IgD-negative memory B cell (primary cell): ENCODE measurements around the gene EFCAB5. TPM values are rescaled to one million over a fixed set of nuclear protein-coding genes. Genes with fewer than 3 reads are reported as not detected.
A peak's percentile ranks its signal among the peaks of the same experiment; 100 is the strongest.
"Not testable (repeated sequence)": the region's sequence is repeated elsewhere in the genome, so short reads cannot be mapped to it uniquely, and the experiment has no call there.

Source experiments
- H3K27ac Mint-ChIP-seq, 3 donors: one replicate each; pipeline ENCODE4 v1.8.0; 2020 to 2022; ENCODE audit warnings: mild to moderate bottlenecking in 3 of 3, mixed read lengths in 3 of 3, moderate library complexity in 1 of 3
- H3K27me3 Mint-ChIP-seq: one replicate; pipeline ENCODE4 v1.8.0; 2021; ENCODE audit warnings: mixed read lengths
- H3K36me3 Mint-ChIP-seq: one replicate; pipeline ENCODE4 v1.8.0; 2020; ENCODE audit warnings: mild to moderate bottlenecking, mixed read lengths
- H3K4me1 Mint-ChIP-seq, 3 donors: one replicate each; pipeline ENCODE4 v1.8.0; 2020 to 2022; ENCODE audit warnings: mixed read lengths in 3 of 3, mild to moderate bottlenecking in 1 of 3
- H3K4me3 Mint-ChIP-seq, 4 donors: one replicate each; pipeline ENCODE4 v1.8.0; 2020 to 2022; ENCODE audit warnings: mild to moderate bottlenecking in 4 of 4, mixed read lengths in 4 of 4, moderate library complexity in 3 of 4
- H3K9me3 Mint-ChIP-seq, 3 donors: one replicate each; pipeline ENCODE4 v1.8.0; 2020 to 2021; ENCODE audit warnings: mixed read lengths in 3 of 3, mild to moderate bottlenecking in 1 of 3
- polyA plus RNA-seq: library from polyadenylated mRNA; unstranded; fragments of 300-500 nt; fragmentation: Illumina TruSeq; gene quantifications from one replicate; pipeline ENCODE4 v1.2.3, GENCODE V29; 2021

EFCAB5 gene
- polyA plus RNA-seq, 1 donor from 2014 or later: not detected

DNA sequence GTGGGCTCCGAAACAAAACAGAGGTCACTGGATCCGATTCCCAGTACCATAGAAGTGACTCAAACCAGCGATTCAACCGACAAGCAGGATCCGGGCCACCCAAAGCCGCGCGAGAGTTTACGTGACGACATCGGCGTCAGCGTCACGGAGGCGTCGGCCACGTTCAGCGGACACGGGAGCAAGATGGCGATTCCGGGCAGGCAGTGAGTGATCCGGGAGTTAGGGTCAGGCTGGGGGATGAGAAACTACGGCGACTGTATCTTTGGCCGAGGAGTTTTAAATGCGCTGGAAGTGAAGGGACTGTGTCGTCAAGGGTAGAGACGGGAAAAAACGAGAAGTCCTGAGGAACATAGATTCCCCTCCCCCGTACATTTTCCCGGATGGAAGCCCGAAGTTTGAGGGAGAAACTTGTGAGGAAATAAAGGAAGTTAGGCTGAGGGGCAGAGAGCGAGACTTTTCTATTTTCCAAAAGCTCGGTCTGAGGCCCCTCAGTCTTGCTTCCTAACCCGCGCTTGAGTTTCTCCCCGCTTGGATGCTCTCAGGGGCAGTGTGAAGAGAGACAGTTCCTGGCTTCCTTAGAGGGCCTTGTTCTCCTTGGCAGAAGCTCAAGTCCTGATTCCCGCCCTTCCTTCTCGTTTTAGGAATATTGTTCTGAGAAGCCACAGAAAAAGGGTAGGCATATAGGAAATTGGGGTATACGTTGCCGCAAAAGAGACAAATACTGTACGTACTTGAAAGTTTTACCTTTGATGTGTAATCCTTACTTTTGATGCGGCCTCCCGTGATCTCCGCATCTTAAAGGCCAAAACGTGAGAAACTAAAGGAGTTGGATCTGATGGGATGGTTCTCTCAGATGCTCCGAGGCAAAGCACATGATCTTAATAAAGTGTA, 175.5 kb downstream of the EFCAB5 start, which contains the start of gene NSRP1:
TSS of gene NSRP1 (plus strand) at position 156 of the 891 bp plus-strand sequence. CDS start at position 184, 28 bp downstream.
- H3K4me1 Mint-ChIP-seq: peaks cover 21 to 37% (median 27%) of the 10 kb centered on the region in 3 donors
- no peaks in the 10 kb centered on the region for H3K27me3 Mint-ChIP-seq
- peak within 1 kb of the TSS; percentile 84 to 99 (median 98) for H3K27ac Mint-ChIP-seq
- H3K9me3 Mint-ChIP-seq: no peaks in the 10 kb centered on the region
- peak within 1 kb of the TSS; percentile 92 to 99 (median 95) for H3K4me3 Mint-ChIP-seq
- H3K36me3 Mint-ChIP-seq: peaks cover 6% of the 10 kb centered on the region

DNA sequence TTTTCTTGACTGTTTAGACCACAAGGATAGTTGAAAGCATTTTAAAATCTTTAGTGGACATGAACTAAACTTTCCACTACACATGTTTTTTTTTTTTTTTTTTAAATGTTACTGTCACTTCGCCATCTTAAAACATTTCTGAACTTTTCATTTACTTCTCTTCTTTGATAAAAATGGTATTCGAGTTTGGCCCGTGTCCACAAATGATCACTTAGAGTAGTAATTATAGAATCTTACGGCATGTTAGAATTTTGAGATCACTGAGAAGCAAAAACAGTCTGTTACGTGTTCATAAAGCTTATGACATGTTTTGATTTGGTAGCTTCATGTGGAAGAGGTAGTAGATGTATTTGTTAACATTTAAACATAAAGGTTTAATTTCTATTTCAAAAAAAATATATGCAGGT, 176.2 kb downstream of the EFCAB5 start:
- H3K4me1 Mint-ChIP-seq: peaks cover 24 to 37% (median 30%) of the 10 kb centered on the region in 3 donors
- H3K27me3 Mint-ChIP-seq: no peaks in the 10 kb centered on the region
- H3K4me3 Mint-ChIP-seq: peak overlapping the region; percentile 92 to 99 (median 95)
- peaks cover 7% of the 10 kb centered on the region for H3K36me3 Mint-ChIP-seq
- peak overlapping the region; percentile 84 to 99 (median 98) for H3K27ac Mint-ChIP-seq
- no peaks in the 10 kb centered on the region for H3K9me3 Mint-ChIP-seq

DNA sequence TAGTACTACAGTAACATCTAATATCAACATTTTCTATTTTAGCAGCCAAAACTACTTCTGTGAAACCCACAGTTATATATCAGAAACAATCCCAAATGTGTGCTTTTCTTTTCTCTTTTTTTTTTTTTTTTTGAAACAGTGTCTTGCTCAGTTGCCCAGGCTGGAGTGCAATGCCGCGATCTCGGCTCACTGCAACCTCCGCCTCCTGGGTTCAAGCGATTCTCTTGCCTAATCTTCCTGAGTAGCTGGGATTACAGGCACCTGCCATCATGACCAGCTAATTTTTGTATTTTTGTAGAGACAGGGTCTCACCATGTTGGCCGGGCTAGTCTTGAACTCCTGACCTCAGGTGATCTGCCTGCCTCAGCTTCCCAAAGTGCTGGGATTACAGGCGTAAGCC, 177.2 kb downstream of the EFCAB5 start:
- H3K9me3 Mint-ChIP-seq, H3K27me3 Mint-ChIP-seq, H3K36me3 Mint-ChIP-seq: not testable (repeated sequence)
- Mint-ChIP-seq H3K4me3 (peak overlapping the region in 3 of 4 donors; percentile 68 to 92 (median 92)), H3K27ac (peak overlapping the region in 2 of 3 donors; percentile 84 to 98), H3K4me1 (peaks cover 25 to 37% (median 32%) of the 10 kb centered on the region in 3 donors)

DNA sequence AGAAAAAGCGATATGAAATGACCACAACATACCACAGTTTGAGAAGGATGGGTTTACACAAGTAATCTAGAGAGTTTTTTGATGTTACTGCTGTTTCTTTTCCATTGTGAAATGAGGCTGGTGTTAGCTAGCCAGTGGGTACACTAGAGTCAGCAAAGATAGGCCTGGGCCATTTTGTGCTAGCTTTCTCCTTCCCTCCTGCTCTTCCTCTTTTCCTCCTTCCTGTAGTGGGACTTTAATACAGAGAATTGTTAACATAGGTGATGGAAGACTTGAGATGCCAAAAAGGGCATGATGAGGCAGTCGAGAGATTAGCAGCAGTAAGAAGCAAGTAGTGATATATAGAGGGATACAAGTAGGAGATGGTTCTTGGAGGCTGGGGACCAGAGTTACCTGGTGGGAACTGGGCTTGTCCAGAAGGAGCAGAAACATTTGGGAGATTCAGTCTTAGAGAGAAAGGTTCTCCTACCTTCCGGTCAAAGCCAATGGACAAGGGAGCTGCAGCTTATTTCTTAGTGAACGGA, 182.9 kb downstream of the EFCAB5 start:
- Mint-ChIP-seq H3K4me3 (no peak overlapping the region), H3K27me3 (no peaks in the 10 kb centered on the region), H3K36me3 (peaks cover 3% of the 10 kb centered on the region), H3K4me1 (peaks cover 20 to 29% (median 25%) of the 10 kb centered on the region in 3 donors), H3K27ac (no peak overlapping the region), H3K9me3 (no peaks in the 10 kb centered on the region)

DNA sequence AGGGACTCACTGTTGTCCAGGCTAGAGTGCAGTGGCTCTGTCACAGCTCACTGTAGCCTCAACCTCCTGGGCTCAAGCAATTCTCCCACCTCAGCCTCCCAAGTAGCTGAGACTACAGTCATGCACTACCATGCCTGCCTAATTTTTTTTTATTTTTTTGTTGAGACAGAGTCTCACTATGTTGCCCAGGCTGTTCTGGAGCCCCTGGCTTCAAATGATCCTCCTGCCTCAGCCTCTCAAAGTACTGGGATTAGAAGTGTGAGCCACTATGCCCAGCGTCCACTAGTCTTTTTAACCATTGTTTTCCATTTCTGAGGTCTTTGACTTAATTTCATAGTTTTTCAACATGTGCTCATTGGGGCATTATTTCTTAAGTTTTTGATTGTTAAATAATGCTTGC, 188.7 kb downstream of the EFCAB5 start:
- H3K4me3 Mint-ChIP-seq: no peak overlapping the region
- H3K27me3 Mint-ChIP-seq: no peaks in the 10 kb centered on the region
- H3K27ac Mint-ChIP-seq: peak overlapping the region in 1 of 3 donors; percentile 50
- no peaks in the 10 kb centered on the region for H3K9me3 Mint-ChIP-seq
- peaks cover 5 to 36% (median 8%) of the 10 kb centered on the region in 3 donors for H3K4me1 Mint-ChIP-seq
- H3K36me3 Mint-ChIP-seq: no peaks in the 10 kb centered on the region

DNA sequence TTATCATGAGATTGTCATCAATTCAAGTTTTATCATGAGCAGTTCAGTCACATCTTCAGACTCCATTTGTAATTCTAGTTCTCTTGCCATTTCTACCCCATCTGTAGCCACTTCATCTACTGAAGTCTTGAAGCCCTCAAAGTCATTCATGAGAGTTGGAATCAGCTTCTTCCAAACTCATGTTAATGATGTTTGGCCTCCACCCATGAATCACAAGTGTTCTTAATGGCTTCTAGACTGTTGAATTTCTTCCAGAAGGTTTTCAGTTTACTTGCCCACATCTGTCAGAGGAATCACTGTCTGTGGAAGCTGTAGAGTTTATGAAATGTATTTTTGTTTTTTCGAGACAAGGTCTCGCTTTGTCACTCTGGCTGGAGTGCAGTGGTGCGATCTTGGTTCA, 191.2 kb downstream of the EFCAB5 start:
- H3K27me3 Mint-ChIP-seq: no peaks in the 10 kb centered on the region
- no peak overlapping the region for H3K4me3 Mint-ChIP-seq
- no peaks in the 10 kb centered on the region for H3K36me3 Mint-ChIP-seq
- no peaks in the 10 kb centered on the region for H3K9me3 Mint-ChIP-seq
- H3K4me1 Mint-ChIP-seq: peaks cover 3 to 31% (median 5%) of the 10 kb centered on the region in 3 donors
- H3K27ac Mint-ChIP-seq: no peak overlapping the region

DNA sequence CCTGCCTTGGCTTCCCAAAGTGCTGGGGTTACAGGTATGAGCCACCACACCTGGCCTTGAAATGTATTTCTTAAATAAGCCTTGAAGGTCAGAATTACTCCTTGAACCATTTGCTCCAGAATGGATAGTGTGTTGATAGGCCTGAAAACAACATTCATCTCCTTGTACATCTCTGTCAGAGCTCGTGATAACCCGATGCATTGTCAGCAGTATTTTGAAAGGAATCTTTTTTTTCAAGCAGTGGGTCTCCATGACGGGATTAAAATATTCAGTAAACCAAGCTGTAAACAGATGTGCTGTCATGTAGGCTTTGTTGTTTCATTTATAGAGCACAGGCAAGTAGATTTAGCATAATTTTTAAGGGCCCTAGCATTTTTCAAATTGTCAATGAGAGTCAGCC, 191.8 kb downstream of the EFCAB5 start:
- no peak overlapping the region for H3K4me3 Mint-ChIP-seq

DNA sequence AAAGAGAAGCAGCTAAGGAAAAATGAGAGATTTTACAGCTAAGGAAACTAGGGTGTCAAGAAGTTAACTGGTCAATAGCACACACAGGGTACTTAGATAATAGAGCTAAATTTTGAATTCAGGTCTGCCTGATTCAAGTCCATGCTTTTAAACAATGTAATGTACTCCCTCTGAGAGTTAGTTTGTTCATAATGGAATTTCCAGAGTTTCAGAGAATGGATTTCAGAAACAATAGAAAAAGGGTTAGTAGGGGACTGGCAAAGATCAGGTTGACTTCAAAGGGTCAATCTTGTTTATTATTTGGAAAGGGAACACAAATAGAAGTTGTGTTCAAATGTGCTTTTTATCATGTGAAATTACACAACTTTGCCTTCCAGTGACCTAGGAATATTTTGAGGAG, 193.1 kb downstream of the EFCAB5 start:
- Mint-ChIP-seq H3K4me3 (no peak overlapping the region), H3K27me3 (no peaks in the 10 kb centered on the region), H3K9me3 (no peaks in the 10 kb centered on the region), H3K27ac (no peak overlapping the region), H3K36me3 (peaks cover 5% of the 10 kb centered on the region), H3K4me1 (peaks cover 8 to 37% (median 10%) of the 10 kb centered on the region in 3 donors)

More for the DNA sequence above, 191.8 kb downstream of the EFCAB5 start:
- H3K9me3 Mint-ChIP-seq: no peaks in the 10 kb centered on the region
- peaks cover 5 to 37% (median 7%) of the 10 kb centered on the region in 3 donors for H3K4me1 Mint-ChIP-seq
- H3K27ac Mint-ChIP-seq: no peak overlapping the region
- no peaks in the 10 kb centered on the region for H3K36me3 Mint-ChIP-seq
- no peaks in the 10 kb centered on the region for H3K27me3 Mint-ChIP-seq

DNA sequence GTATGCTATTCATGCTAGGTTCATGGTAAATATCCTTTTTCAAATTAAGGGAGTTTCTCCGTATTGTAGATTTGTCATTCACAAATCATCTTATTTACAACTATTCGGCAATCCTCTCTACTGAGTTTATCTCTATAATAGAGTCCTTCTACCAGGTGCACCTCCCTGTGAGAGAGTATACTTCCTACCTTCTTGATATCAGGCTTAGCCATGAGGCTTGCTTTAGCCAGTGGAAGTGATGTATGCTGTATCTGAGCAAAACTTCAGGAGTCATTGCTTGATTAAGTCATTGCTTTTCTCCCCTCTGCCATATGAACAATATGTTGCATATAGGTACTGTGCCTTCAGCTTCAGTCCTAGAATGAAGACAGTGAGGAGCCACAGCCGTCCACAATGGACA, 195.7 kb downstream of the EFCAB5 start:
- H3K4me1 Mint-ChIP-seq: peaks cover 8 to 22% (median 10%) of the 10 kb centered on the region in 3 donors
- peak overlapping the region in 1 of 3 donors; percentile 28 for H3K27ac Mint-ChIP-seq
- H3K9me3 Mint-ChIP-seq: no peaks in the 10 kb centered on the region
- H3K4me3 Mint-ChIP-seq: no peak overlapping the region
- no peaks in the 10 kb centered on the region for H3K27me3 Mint-ChIP-seq
- peaks cover 5% of the 10 kb centered on the region for H3K36me3 Mint-ChIP-seq

DNA sequence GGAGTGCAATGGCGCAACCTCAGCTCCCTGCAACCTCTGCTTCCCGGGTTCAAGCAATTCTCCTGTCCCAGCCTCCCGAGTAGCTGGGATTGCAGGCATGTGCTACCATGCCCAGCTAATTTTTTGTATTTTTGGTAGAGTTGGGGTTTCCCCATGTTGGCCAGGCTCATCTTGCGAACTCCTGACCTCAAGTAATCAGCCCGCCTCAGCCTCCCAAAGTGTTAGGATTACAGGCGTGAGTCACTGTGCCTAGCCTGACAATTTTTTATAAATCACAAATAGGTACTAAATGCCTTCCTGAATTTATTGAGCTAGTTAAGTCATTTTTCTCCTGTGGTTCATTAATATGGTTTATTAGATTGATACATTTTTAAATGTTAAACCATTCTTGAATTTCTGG, 206.4 kb downstream of the EFCAB5 start:
- not testable (repeated sequence) for H3K27me3 Mint-ChIP-seq, H3K9me3 Mint-ChIP-seq, H3K4me3 Mint-ChIP-seq, H3K27ac Mint-ChIP-seq, H3K36me3 Mint-ChIP-seq
- peaks cover 7 to 23% (median 10%) of the 10 kb centered on the region in 3 donors for H3K4me1 Mint-ChIP-seq

DNA sequence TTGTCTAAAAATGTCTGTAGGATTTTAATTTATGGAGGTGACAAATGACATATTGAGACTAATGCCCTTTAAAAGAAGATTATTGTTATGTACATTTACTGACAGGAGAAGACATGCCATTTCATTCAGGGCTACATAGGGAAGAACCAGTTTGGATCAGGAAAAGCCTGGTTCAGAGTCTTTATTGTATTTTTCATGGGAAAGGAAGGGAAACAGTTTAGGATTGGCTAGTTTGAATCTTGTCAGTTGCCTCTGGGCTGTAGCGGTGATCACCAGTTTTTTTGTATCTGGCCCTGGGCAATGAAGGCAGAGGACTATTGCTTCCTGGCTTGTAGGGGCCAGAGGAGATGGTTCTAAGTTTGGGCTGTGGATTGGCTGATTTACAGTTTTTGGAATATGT, 206.9 kb downstream of the EFCAB5 start:
- no peaks in the 10 kb centered on the region for H3K27me3 Mint-ChIP-seq
- H3K4me1 Mint-ChIP-seq: peaks cover 10 to 25% (median 10%) of the 10 kb centered on the region in 3 donors
- no peak overlapping the region for H3K4me3 Mint-ChIP-seq
- H3K36me3 Mint-ChIP-seq: peaks cover 14% of the 10 kb centered on the region
- no peak overlapping the region for H3K27ac Mint-ChIP-seq
- H3K9me3 Mint-ChIP-seq: no peaks in the 10 kb centered on the region

DNA sequence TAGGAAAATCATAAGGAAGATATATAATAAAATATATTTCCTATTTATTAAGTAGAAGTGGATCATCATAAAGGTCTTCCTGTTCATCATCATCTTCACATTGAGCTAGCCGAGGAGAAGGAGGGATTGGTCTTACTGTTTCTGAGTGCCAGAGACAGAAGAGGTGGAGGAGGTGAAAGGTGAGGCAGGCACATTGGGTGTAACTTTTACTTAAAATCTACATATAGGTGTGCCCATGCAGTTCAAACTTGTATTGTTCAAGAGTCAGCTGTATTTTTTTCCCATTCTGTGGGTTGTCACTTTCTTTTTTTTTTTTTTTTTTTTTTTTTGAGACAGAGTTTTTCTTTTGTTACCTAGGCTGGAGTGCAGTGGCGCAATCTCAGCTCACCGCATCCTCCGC, 210.0 kb downstream of the EFCAB5 start:
- no peak overlapping the region for H3K4me3 Mint-ChIP-seq
- H3K4me1 Mint-ChIP-seq: peaks cover 10 to 23% (median 10%) of the 10 kb centered on the region in 3 donors
- no peaks in the 10 kb centered on the region for H3K9me3 Mint-ChIP-seq
- no peak overlapping the region for H3K27ac Mint-ChIP-seq
- H3K36me3 Mint-ChIP-seq: peaks cover 16% of the 10 kb centered on the region
- no peaks in the 10 kb centered on the region for H3K27me3 Mint-ChIP-seq

DNA sequence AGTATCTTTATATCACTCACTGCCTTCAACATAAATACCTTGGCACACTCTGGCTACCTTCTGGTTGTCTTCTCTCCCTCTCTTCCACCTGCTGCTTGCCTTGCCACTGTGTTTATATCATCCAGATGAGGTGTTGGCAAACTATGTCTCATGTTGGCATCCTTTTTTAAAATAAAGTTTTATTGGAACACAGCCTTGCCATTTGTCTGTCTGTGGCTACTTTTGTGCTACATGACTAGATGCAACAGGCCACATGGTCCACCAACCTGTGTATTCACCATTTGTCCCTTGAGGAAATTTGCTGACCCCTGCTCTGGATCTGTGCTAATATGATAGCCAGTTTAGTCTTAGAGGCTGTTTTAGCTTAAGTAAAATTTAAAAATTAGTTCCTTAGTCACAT, 212.0 kb downstream of the EFCAB5 start:
- peaks cover 22 to 33% (median 24%) of the 10 kb centered on the region in 3 donors for H3K4me1 Mint-ChIP-seq
- peaks cover 18% of the 10 kb centered on the region for H3K36me3 Mint-ChIP-seq
- no peak overlapping the region for H3K27ac Mint-ChIP-seq
- H3K27me3 Mint-ChIP-seq: no peaks in the 10 kb centered on the region
- peaks cover 0 to under 1% (median 0%) of the 10 kb centered on the region in 3 donors for H3K9me3 Mint-ChIP-seq
- no peak overlapping the region for H3K4me3 Mint-ChIP-seq

DNA sequence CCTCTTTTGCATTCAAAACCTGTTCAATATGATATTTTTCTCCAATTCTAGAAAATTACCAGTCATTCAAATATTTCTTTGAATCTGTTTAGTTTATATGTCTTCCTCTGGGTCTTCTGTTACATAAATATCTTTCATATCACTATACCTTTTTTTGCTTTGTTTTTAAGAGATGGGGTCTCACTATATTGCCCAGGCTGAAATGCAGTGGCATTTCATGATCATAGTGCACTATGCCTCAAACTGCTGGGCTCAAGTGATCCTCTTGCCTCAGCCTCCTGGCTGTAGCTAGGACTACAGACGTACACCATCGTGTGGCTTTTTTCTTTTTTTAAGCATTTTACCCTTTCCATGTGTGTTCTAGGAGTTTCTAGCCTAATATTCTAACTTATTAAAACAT, 214.0 kb downstream of the EFCAB5 start:
- no peaks in the 10 kb centered on the region for H3K27me3 Mint-ChIP-seq
- no peak overlapping the region for H3K27ac Mint-ChIP-seq
- H3K9me3 Mint-ChIP-seq: peaks cover 0 to 15% (median 6%) of the 10 kb centered on the region in 3 donors
- no peak overlapping the region for H3K4me3 Mint-ChIP-seq
- H3K4me1 Mint-ChIP-seq: peaks cover 32 to 44% (median 35%) of the 10 kb centered on the region in 3 donors
- H3K36me3 Mint-ChIP-seq: peaks cover 22% of the 10 kb centered on the region
